Keratinocyte (primary cell): ENCODE measurements around the gene U2SURP. TPM values are rescaled to one million over a fixed set of nuclear protein-coding genes. Genes with fewer than 3 reads are reported as not detected.

Source experiments
- DNase-seq: peaks from one replicate; pipeline ENCODE4 v3.0.0-alpha.2; 2011; ENCODE audit warnings: low read depth, missing footprints, low spot score
- FAIRE-seq: peaks from 2 replicates; lab custom pipeline; 2011; peaks lifted over from hg19 to GRCh38; lab: Jason Lieb, UNC
- H2AFZ ChIP-seq: 2 replicates; pipeline ENCODE4 v1.6.0; 2012; ENCODE audit warnings: low read length, control low read depth, inconsistent platforms; ENCODE audit not compliant: control insufficient read depth
- H3K27ac ChIP-seq: 2 replicates; pipeline ENCODE4 v1.5.1; 2011; ENCODE audit warnings: low read length; ENCODE audit not compliant: control insufficient read depth, insufficient read depth
- H3K27me3 ChIP-seq: 3 replicates; pipeline ENCODE4 v1.6.0; 2011; ENCODE audit warnings: low read length; ENCODE audit not compliant: control insufficient read depth, insufficient read depth; ENCODE audit errors: extremely low read depth
- H3K36me3 ChIP-seq, 2 experiments: 2 replicates in 1 of 2; 3 replicates in 1 of 2; pipeline ENCODE4 v1.5.1; 2011; ENCODE audit warnings: low read length in 2 of 2, mild to moderate bottlenecking in 1 of 2; ENCODE audit not compliant: control insufficient read depth in 2 of 2, insufficient read depth in 2 of 2; ENCODE audit errors: extremely low read depth in 1 of 2
- H3K4me1 ChIP-seq: 3 replicates; pipeline ENCODE4 v1.5.1; 2011; ENCODE audit warnings: low read length; ENCODE audit not compliant: control insufficient read depth, insufficient read depth; ENCODE audit errors: extremely low read depth
- H3K4me2 ChIP-seq: 3 replicates; pipeline ENCODE4 v1.6.0; 2011; ENCODE audit warnings: low read depth, low read length; ENCODE audit not compliant: control insufficient read depth, insufficient read depth; ENCODE audit errors: extremely low read depth
- H3K4me3 ChIP-seq, 3 experiments: fragments of 200-600 bp in 1 of 3; sonication (generic) in 1 of 3; 2 replicates in 2 of 3; 3 replicates in 1 of 3; pipeline ENCODE4 v1.5.1; 2011 to 2016; ENCODE audit warnings: low read length in 3 of 3, mild to moderate bottlenecking in 3 of 3, control low read depth in 2 of 3, inconsistent platforms in 1 of 3, low read depth in 1 of 3, mixed read lengths in 1 of 3, mixed run types in 1 of 3, moderate library complexity in 1 of 3; ENCODE audit not compliant: control insufficient read depth in 2 of 3, insufficient read depth in 2 of 3; ENCODE audit errors: extremely low read depth in 1 of 3
- H3K79me2 ChIP-seq: 2 replicates; pipeline ENCODE4 v1.6.0; 2012; ENCODE audit warnings: low read length; ENCODE audit not compliant: control insufficient read depth, insufficient read depth
- H3K9ac ChIP-seq: 3 replicates; pipeline ENCODE4 v1.6.0; 2011; ENCODE audit warnings: low read length; ENCODE audit not compliant: control insufficient read depth, insufficient read depth; ENCODE audit errors: extremely low read depth
- H3K9me1 ChIP-seq: 3 replicates; pipeline ENCODE4 v1.6.0; 2011; ENCODE audit warnings: low read length; ENCODE audit not compliant: control insufficient read depth, insufficient read depth; ENCODE audit errors: extremely low read depth
- H3K9me3 ChIP-seq: 2 replicates; pipeline ENCODE4 v1.5.1; 2012; ENCODE audit warnings: low read depth, low read length; ENCODE audit not compliant: control insufficient read depth
- H4K20me1 ChIP-seq: 3 replicates; pipeline ENCODE4 v1.6.0; 2011; ENCODE audit warnings: low read length; ENCODE audit not compliant: control insufficient read depth, insufficient read depth; ENCODE audit errors: extremely low read depth
- CTCF ChIP-seq, 3 experiments: IDR thresholded peaks in 1 of 3; conservative IDR thresholded peaks in 1 of 3; optimal IDR thresholded peaks in 1 of 3; 2 replicates in 2 of 3; 3 replicates in 1 of 3; pipeline versions ENCODE3 to v1.5.1; 2011; ENCODE audit warnings: low read length in 3 of 3, mild to moderate bottlenecking in 3 of 3, moderate library complexity in 2 of 3, control low read depth in 1 of 3, inconsistent platforms in 1 of 3; ENCODE audit not compliant: insufficient read depth in 2 of 3; ENCODE audit errors: extremely low read depth in 1 of 3
- EZH2 ChIP-seq: IDR thresholded peaks from one replicate; pipeline ENCODE4 v1.6.1; 2012; ENCODE audit warnings: inconsistent platforms, mild to moderate bottlenecking, low read length, moderate library complexity
- dilution Hi-C: fragments of 300-500 bp; cut with MboI; formaldehyde crosslinking; loops from one replicate; pipeline ENCODE4 v1.7.0; 2020; ENCODE audit warnings: low sequenced_read_pairs; ENCODE audit not compliant: extremely low pct_ligation_motif_present
- polyA plus RNA-seq, 5 experiments: library from polyadenylated mRNA; depleted of rRNA in 3 of 5; stranded (reverse) in 3 of 5; stranded (forward) in 1 of 5; unstranded in 1 of 5; fragments of >200 nt; gene quantifications; 1 replicate in 1 of 5; 2 replicates in 3 of 5; 3 replicates in 1 of 5; pipeline versions ENCODE4 v1.2.1 to v1.2.3, GENCODE V29; 2011 to 2012; ENCODE audit warnings: missing spikeins in 2 of 5, low read depth in 1 of 5, low replicate concordance in 1 of 5

The U2SURP gene
- polyA plus RNA-seq, 1 donor (not counting 4 experiments of a cell fraction or from before 2014, with no cell fraction given), result 75.9 TPM

DNA sequence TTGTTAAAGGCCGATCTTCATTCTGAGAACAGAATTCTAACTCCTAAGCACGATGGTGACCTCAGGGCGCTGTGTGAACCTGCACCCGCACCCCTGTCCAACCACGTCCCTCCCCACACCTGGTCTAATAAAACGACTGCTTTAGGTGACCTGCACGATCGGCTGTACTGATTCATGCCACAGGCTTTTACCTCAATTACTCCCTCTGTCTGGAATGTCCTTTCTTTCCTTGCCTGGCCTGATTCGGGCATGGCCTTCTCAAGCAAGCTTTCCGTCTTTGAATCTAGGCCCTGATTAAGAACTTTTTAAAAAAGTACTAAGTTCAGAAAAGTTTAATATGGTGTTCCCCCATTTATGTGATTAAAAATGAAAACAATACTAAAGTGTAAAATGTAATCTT is 842 bp upstream of the U2SURP start:
- Histone ChIP-seq H3K79me2 (peaks cover 43% of the 10 kb centered on the region), H3K9ac (peak overlapping the region; percentile 94), H3K9me1 (no peaks in the 10 kb centered on the region), H2AFZ (peak overlapping the region; percentile 83), H3K4me3 (peak overlapping the region; percentile 83 to 96 (median 89)), H3K4me1 (peaks cover 17% of the 10 kb centered on the region), H3K27me3 (no peaks in the 10 kb centered on the region), H3K4me2 (peak overlapping the region; percentile 80), H4K20me1 (no peaks in the 10 kb centered on the region), H3K27ac (peak overlapping the region; percentile 92), H3K36me3 (no peaks in the 10 kb centered on the region), H3K9me3 (no peaks in the 10 kb centered on the region)
- DNase-seq (no peak), FAIRE-seq (peak; percentile 80)
- dilution Hi-C loops, result no loop called here
- no peak for TF ChIP-seq EZH2
- TF ChIP-seq CTCF (optimal IDR thresholded peaks at IDR 0.05 in 1 of 3, IDR thresholded peaks at IDR 0.05 in 1 of 3, conservative IDR thresholded peaks at IDR 0.05 in 1 of 3; ENCODE audit: extremely low read depth in 1 of 3, insufficient read depth in 2 of 3, low read length in 3 of 3), result no peak

DNA sequence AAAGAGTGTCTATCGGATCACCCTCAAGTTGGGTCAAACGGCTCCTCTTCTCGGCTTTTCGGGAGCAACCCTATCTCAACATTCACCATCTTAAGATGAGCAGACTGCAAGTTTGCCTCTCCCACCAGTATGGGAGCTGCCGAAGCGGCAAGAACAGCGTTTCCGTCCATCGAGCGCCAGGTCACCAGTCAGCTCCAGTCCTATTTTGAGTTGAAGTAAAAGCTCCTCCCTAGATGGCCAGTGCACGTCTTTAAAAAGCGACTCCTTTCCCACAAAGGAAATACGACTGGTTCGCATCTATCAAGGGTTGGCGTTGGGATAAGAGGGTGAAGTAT is 369 bp upstream of the U2SURP start:
- Histone ChIP-seq H3K9ac (peak overlapping the region; percentile 94), H4K20me1 (no peaks in the 10 kb centered on the region), H3K27ac (peak overlapping the region; percentile 92), H3K4me2 (peak overlapping the region; percentile 80), H3K4me3 (peak overlapping the region; percentile 83 to 96 (median 89)), H3K9me3 (no peaks in the 10 kb centered on the region), H3K27me3 (no peaks in the 10 kb centered on the region), H3K4me1 (peaks cover 20% of the 10 kb centered on the region), H3K9me1 (no peaks in the 10 kb centered on the region), H3K79me2 (peaks cover 48% of the 10 kb centered on the region), H2AFZ (peak overlapping the region; percentile 83), H3K36me3 (no peaks in the 10 kb centered on the region)
- FAIRE-seq, result no peak
- dilution Hi-C loops, result no loop called here
- DNase-seq, result no peak
- TF ChIP-seq CTCF (optimal IDR thresholded peaks at IDR 0.05 in 1 of 3, IDR thresholded peaks at IDR 0.05 in 1 of 3, conservative IDR thresholded peaks at IDR 0.05 in 1 of 3; ENCODE audit: extremely low read depth in 1 of 3, insufficient read depth in 2 of 3, low read length in 3 of 3) (no peak), EZH2 (no peak)
